NCI-H345 (cell line): Measurements from ENCODE around the gene GRIP1.

Experiments
- DNase-seq: peaks from one replicate; lab custom pipeline; 2025; lab: John Stamatoyannopoulos, UW

The GRIP1 gene

DNA sequence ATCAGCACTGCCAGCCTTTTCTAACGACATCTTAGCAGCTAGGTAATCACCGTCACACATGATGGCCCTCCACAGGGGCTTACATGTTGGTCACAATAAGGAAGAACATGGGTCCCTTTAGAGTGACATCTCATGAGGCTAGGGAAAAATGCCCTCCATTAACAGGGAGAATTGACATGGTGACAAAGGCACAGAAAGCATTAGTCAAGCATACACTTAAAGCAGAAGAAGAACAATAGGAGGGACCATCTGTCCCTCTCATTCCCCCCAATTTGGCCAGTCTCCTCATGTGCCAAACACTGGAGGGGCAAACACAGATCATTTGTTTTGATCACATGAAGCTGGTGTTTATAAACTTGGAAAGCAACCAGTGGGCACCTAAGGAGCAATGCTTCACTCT lies 78.0 kb downstream of the GRIP1 start:
- DNase-seq: peak; percentile 86

DNA sequence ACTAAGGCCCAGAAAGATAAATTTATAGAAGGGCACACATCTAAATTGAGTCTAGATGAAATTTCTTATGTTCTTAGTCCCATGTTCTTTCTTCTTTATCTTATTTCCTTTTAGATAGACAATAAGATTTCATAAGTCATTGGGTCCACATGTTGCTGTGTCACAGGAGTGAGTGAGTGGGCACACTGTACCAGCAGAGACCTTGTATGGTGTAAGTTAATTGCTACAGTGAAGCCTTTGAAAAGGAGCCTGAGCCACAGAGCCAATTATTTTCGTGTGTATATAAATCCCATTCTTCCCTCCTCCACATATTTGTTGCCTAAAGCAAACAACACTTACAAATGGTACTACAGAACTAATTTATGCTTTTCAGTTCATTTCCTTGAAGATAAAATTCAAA lies 79.1 kb downstream of the GRIP1 start:
- DNase-seq: peak; percentile 25

DNA sequence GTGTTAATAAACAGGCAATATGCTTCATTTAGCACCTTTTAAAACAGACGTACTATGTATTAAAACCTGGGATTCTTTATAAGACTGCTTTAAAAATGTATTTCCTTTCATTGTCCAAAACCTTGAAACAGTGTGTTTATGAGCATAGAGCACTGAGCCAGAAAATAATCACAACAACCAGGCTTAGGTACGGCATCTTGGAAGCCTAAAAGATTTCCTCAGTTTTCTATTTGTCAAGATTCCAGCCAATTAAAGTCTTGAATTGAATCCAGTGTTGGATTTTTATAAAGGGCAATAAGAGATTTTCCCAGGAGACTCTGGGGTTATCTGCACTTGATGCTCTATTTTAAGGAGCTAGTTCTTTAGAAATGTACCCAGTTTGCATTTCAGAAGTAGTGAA lies 80.3 kb downstream of the GRIP1 start:
- DNase-seq: no peak

DNA sequence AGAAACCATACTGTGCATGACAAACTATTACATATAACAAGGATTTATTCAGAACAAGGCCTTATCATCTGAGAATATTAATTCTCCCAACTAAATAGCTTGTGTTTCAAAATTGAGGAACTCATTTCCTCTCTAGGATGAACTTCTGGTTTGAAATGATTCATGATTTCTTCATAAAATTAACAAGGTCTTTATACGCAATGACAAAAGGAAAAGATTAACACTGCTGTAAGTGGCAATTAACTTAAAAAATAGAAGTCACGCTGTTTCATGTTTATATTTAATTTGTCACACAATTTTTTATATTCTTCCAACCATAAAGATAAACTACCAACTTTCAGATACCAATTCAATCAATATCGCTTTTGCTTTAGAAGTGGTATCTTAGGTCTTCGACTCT lies 80.8 kb downstream of the GRIP1 start:
- no peak for DNase-seq

DNA sequence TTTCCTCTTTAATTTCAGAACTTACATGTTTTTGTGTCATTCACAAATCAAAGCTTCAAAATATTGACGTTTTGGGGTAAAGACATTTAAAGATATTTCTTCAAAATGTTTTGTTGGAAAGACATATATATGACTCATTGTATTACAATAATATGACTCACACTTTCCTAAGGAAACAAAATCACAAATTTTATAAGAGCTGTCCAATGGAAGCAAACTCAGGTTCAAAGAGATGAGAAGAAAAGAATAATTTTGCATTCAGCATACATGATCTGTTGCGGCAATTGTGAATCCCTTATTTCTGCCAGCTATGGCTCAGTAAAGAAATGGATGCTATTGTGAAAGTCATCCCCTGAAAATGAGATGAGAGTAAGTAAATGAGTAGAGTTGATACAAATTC lies 82.7 kb downstream of the GRIP1 start:
- no peak for DNase-seq

DNA sequence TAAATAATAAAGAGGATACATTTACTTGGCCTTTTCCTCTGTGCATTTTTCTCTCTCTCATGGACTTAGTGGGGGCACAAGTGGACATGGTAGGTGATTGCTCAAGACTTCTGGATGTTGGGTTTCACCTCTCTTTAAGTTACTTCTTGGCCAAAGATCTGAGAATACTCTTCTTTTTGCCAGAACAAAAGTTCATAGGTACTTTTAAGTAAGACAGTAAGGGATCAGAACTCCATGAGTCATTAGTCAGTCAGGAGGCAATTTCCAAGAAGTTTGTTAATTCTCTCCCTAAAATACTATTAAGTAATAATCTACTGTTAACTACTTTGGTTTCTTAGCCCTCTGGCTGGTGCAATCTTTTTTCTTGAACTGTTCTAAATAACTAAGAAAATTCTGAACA lies 84.2 kb downstream of the GRIP1 start:
- no peak for DNase-seq

DNA sequence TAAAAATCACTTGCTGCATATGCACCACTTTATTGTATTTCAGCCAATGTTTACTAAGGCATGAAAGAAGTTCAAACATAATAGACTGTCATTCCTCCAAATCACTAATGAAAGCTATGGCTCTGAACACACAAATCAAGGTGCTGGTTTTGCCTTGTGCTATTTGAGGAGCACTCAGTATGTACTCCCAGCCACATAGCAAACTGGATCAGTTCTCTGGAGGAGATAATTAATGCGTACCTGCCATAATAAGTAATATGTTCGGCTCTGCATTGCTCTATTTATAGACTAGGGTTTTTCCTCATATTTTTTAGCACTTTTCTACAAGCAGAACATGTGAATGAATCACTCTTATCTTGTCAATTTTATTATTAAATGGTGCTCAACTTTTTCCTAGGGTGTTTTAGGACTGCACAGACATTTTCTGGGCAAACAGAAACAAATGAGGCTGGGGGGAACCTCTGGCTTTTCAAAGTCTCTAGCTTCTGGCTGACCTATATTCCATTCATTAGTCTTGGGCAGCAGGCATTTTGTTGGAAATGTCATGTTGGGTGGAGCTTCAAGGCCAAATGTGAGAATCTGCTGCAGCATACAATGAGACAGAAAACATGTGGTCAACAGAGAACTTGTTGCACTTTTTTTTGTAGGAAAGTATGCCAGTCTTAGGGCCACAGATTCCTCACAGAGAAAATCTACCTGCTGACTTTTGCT lies 88.4 kb downstream of the GRIP1 start:
- no peak for DNase-seq

DNA sequence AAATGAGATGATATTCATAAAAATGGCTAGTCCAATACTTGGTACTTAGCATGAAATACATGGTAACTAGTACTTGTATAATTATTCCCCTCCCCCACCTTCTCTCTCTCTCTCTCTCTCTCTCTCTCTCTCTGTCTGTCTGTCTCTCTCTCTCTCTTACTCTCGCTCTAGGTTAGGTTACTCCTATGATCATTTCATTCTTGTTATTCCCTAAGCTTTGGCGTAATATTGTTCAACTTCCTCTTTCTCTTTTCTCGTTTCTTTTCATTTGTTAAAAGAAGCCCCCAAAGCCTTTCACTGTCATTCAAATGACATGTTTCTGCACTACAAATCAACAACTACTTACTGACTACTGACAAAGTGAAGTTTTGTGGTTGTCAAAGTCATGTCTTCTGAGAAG lies 89.8 kb downstream of the GRIP1 start:
- DNase-seq: no peak

DNA sequence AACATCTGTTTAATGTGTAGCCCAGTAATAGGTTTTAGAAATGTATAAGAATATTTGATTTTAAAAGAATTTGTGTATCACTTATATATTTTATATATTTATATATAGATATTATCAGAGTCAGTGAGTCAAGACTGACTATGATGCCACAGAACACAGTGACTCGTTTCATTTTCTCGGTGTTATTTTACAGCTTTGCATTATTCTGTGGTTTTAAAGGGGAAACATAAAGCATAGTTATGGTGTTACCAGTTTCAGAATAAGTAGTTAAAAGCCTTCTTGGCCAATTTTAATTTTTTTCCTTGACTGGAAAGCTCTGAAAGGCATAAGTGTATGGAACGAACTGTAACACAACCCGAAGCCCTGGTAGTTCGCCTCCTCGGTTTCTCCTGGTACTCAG lies 91.0 kb downstream of the GRIP1 start:
- no peak for DNase-seq

DNA sequence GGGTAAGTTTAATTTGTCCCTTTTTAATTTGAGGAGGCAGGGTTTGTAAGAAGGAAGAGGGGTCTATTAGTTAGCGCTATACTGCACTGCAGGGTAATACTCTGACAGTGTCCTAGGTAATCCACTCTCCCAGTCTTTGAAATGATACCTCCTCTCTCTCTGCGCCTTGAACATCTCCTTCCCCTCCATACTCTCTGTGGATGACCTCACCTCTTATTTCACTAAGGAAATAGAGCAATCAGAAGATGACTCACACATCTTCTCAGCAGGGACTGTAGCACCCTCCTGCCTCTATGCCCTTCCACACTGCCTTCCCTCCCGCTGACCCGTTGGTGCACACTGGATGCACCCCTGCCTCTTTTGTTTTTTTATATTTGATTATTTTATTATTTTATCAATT lies 94.2 kb downstream of the GRIP1 start:
- DNase-seq: no peak

DNA sequence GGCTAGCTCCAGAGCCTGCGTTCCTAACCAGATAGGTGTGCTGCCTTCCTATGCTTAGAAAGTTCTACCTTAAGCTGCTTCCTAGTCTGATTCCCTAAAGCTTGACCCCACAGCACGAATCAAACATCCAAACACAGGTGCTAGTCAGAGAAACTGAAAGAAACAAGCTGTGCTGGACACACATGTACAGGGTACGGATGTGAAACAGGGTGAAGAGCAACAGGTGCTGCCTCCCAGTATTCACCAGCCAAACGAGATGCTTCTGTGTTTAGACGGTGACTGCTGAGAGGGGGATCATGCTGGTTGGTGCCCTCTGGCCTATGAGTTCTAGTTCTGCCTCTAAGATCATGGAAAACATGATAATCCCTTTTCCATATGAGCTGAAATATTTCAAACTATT lies 105.3 kb downstream of the GRIP1 start:
- DNase-seq: no peak

DNA sequence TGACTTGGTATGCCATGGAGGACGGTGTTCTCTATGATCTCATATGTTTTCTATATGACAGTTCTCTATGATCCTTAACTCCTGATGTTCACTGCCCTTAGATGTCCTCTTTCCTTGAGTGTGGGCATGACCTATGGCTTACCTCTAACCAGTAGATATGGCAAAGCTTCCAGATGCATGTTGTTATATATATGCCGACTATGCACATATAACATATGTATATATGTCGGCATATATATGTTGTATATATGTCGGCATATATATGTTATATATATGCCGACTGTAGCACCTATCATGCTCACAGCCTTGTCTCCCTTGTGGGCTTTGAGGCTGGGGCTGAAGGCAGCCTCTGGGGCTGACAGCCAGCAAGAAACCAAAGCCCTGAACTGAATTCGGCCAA lies 106.0 kb downstream of the GRIP1 start:
- no peak for DNase-seq

DNA sequence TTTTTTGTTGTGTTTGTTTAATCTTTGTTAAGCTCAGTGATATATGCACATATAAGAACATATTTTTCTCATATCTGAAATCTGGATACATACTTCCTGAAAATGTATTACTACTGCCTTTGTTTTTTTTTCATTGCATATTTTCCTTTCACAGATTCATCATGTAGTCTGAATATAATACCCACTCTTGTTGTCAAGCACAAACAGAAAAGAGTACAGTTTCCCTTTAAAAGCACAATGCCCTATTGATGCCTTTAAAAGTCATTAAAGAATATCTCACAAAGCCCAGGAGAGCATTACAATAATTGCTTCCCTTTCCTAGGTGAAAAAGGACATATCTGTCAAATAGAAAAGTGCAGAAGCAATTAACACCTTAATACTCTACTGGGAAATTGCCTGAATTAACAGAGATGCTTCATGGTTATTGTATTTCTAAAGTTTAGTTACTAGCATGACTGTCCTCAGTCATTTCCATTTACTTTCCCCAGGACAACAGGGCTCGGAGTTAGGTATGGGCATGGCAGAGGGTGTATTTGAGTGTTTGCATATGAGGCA lies 107.4 kb downstream of the GRIP1 start:
- peak; percentile 30 for DNase-seq

DNA sequence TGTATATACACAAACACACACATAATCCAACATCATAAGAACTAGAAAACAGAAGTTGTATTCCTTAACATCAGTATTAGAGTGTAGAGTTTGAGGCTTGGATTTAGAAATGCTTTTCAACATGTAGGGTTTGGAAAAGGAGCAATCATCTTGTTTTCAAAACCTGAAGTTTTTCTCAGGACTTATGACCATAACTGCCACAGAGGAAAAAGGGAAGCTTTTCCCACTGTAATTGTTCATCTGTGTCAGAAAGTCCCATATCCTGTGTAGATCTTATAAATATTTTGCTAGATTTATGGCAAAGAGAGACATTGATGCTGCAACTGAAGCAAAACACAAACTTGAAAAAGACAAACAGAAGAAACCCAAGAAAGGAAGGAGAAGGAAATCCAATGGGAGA lies 115.7 kb downstream of the GRIP1 start:
- no peak for DNase-seq

DNA sequence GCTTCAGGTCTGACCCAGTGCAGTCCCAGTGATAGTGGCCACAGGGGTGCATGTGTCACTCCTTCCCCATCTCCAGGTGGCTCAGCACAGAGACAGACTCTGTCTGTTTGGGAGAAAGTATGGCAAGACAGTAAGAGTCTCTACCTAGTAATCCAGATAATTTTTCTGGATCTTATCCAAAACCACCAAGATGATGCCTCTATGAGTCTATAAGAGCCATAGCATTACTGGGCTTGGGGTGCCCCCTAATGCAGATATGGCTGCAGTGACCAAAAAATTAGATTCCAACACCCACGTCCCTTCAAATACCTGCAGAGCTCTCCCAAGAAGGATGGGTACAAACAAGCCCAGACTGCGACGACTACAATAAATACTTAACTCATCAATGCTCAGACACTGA lies 123.8 kb downstream of the GRIP1 start:
- DNase-seq: no peak

DNA sequence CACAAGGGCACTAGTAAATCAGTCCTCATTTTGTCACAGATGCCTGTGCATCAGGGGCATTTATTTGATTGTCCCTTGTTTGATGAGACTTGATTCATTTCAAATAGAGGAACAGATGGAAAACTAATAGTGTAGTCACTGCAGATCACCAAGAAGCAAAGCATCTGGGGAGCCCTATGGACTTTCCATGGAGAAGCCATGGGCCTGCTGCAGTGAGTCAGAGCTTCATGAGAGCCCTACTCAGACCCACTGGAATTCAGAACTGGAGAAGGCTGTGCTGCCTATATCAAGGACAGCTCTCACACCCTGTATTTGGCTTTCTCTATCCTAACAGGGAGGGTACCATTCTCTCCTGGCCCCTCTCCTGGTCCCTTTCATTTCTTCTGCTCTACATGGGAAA lies 126.2 kb downstream of the GRIP1 start:
- DNase-seq: no peak

DNA sequence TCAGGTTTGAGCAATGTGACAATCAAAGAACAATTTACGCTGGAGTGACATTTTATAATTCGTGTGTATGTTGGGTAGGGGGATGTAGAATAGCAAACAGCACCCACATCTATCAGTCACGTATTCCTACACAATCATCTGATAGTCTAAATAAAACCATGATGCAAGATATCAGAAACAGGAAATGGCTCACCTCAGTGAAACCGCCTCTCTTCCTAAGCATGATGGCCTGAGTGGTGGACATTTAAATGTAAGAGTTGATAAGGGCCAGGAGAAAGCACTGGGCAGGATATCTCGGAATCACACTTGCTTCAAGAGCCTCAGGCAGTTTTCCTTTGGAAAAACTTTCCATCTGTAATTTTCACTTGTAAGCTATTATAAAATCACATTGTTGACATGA lies 128.2 kb downstream of the GRIP1 start:
- no peak for DNase-seq

DNA sequence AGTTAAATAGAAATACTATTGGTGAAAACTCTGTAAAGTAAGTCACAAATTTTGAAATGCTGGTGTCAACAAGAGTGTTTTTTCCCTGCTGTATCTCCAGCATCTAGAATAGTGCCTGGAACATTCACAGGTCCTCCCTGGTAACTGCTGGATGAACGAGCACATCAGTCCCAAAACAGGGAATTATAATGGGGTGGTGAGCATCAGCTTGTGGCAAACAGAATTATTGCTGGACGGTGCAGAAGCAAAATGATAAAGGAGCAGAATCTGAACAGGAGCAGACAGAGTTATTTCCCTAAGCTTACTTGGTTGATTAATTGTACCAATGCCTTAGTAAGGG lies 129.9 kb downstream of the GRIP1 start:
- no peak for DNase-seq

DNA sequence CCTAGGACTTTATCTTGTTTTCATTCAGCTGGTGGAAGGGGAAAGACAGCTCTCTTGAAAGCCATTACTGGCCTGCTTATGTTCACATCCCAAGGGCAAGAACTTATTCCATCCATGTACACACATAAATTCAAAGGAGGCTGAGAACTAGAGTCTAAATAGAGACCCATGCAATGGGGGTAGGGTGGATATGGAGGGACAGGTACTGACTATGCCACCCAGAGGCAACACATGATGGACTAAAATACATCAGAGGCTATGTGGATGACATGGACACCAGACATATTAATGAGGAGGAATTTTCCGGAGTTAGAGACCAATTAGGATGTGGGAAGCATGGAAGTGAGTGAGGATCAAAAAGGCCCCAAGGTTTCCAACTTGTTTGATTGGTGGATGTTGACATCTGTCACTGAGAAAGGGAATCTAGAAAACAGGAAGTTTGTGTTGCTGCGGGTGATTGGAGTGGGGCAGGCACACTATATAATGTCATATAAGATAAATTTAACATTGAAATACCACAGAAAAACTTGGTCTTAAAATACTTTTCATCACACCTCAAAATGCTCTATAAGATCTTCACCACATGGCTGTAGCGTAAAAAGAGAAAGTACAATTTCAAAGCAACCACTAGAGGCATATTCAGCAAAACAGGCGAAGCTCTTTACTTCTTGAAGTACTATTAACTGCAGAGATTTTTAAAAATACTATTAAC lies 130.4 kb downstream of the GRIP1 start:
- DNase-seq: no peak

DNA sequence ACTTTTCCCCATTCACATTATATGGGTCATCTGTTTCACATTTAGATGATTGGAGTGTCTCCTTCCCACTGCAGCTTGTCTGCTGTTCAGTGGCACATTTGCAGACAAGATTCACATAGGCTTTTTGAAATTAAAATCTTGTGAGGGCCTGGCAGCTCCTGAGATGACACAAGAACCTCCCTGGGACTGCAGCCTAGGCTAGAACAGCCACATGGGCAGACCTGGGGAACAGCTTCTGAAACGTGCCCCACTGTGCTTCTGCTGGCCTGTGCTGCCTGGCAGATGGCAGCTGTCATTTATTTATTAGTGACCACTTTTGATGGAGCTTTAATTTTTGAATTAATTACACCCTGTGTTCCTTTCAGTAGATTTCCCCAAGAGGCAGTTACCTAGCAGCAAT lies 137.4 kb downstream of the GRIP1 start:
- DNase-seq: no peak

DNA sequence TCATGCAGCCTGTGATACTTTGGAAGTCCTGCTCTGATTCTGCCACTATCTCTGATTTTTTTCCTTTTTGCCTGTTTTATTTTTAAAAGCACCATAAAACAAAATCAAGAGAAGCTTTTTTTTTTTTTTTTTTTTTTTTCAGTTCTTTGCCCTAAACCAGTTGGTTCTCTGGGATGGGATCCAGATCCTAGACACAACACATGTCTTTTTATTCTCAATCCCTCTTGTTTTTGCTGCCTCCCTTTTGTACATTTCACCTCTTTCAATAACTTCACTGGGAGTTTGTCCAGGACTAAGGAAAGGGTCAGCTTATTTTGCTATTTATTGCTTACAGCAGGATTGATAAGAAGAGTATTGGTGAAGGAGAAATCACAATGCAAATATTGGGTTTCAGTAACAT lies 139.4 kb downstream of the GRIP1 start:
- no peak for DNase-seq

DNA sequence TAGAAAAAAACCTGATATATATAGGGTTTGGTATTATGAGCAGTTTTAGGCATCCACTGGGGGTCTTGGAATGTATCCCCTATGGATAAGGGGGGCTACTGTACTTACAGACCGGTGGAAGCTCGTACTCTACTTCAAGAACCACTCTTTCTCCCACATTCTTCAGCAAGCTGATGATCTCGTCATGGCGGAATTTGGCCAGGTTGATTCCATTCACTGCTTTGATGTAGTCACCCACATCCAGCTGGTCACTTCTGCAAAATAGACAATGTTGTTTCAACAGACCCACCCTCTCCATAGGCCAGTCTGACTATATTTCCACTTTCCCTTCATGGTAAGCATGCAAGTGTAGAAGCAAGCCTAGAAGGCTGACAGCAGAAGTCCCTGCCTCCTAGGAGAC lies 139.9 kb downstream of the GRIP1 start:
- DNase-seq: no peak

DNA sequence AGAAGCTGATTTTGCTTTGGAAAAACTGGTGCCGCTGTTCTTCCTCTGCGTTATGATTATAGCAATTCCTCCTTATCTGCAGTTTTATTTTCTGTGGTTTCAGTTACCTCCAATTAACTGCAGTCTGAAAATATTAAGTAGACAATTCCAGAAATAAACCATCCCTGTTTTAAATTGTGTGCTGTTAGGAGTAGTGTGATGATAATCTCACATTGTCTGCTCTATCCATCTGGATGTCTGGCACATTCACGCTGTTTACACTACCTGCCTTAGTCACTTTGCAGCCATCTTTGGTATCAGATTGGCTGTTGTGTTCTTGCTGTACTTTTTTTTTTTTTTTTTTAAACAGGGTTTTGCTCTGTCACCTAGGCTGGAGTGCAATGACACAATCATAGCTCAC lies 141.0 kb downstream of the GRIP1 start:
- no peak for DNase-seq

DNA sequence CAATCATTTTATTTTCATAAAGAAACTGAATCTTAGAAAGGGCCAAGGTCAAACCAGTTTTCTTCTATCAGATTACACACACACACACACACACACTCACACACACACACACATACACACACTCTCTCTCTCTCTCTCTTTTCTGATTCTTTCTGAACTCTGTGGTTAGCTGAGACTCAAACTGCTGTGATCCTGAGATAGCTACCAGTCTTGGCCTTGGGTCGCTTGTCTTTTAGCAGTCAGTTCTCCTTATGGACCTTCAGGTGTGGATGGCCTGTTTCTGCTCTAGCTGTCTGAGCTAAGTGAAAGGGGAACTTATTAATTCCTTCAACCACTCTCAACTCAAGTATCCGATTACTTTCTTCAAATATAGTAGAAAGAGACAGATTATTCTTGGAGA lies 145.1 kb downstream of the GRIP1 start:
- no peak for DNase-seq
